ENCODE measurements around the gene ODC1. TPM values are rescaled to one million over a fixed set of nuclear protein-coding genes. Genes with fewer than 3 reads are reported as not detected.

Gene ODC1
- total and polyA plus RNA-seq, 2 of the 4 experiments (the other 2 are of a cell fraction): 117 to 204 TPM

DNA sequence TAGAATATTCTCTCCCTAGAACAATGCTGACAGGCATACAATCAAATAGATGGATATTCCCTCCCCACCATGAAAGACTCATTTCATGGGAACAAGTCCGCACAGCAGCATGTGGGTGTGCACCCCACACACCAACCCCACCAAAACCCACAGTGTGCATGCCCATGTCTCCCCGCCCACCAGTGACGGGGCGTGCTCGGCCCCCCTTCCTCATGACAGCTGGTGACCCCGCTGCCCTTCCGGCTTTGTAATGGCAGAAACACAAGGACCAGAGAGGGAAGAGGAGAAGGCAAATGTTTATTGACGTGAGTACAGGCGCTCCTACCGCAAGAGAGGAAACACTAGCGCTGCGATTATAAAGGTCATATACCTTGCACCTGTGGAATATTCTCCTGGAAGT is 30.8 kb upstream of the ODC1 start:
- intact Hi-C loops (cut with micrococcal nuclease): no loop called here
- H3K79me1 ChIP-seq (ENCODE audit: low read depth in 1 of 2, low read length in 2 of 2): no peaks in the 10 kb centered on the region
- H2AFZ ChIP-seq (replicated peaks; ENCODE audit: low read length, poor library complexity): no peak overlapping the region
- no peak overlapping the region for H4K5ac ChIP-seq (ENCODE audit: low read depth, low read length)
- H2AK9ac ChIP-seq (replicated peaks; ENCODE audit: low read depth, low read length, poor library complexity): no peak overlapping the region
- WGBS, 2 experiments (ENCODE audit: extremely low coverage in 2 of 2, insufficient read length in 1 of 2): no CpG with 5 or more reads among the region's 12 CpGs
- dilution Hi-C loops (cut with HindIII; ENCODE audit: low sequenced_read_pairs, unreplicated experiment): no loop called here
- CTCF ChIA-PET: no interaction called here
- ATAC-seq (ENCODE audit: low read depth): no peak
- no peak overlapping the region for H3K4ac ChIP-seq (ENCODE audit: low read depth, low read length)
- no peaks in the 10 kb centered on the region for H3K36me3 ChIP-seq (ENCODE audit: control insufficient read depth, insufficient read depth, low read length)
- in situ Hi-C loops (cut with MboI; ENCODE audit: low sequenced_read_pairs): no loop called here
- POLR2A ChIA-PET (ENCODE audit: unreplicated experiment): no interaction called here
- H4K91ac ChIP-seq (ENCODE audit: insufficient read depth, low read depth, low read length): no peak overlapping the region
- H3K4me1 ChIP-seq (ENCODE audit: control insufficient read depth, insufficient read depth, low read length): no peaks in the 10 kb centered on the region
- H2BK15ac ChIP-seq (ENCODE audit: low read depth, low read length): no peak overlapping the region
- H4K8ac ChIP-seq (ENCODE audit: low read depth in 2 of 2, low read length in 2 of 2): no peak overlapping the region
- H4K20me1 ChIP-seq (ENCODE audit: insufficient read depth, low read length): no peaks in the 10 kb centered on the region
- H3K9me3 ChIP-seq (ENCODE audit: control insufficient read depth, insufficient read depth, low read length): no peaks in the 10 kb centered on the region
- H3K27ac ChIP-seq (ENCODE audit: insufficient read depth, low read length): no peak overlapping the region
- no peak overlapping the region for H3K18ac ChIP-seq (ENCODE audit: low read depth, low read length)
- TF ChIP-seq CEBPB (IDR thresholded peaks at IDR 0.05; ENCODE audit: low read depth, low read length): no peak
- no peak for TF ChIP-seq SMC3 (IDR thresholded peaks at IDR 0.05; ENCODE audit: low read depth, low read length)
- no peak for TF ChIP-seq NFE2L2 (IDR thresholded peaks at IDR 0.05; ENCODE audit: low read depth, low read length)
- no peak for TF ChIP-seq RAD21 (IDR thresholded peaks at IDR 0.05; ENCODE audit: low read length)
- TF ChIP-seq MAZ (IDR thresholded peaks at IDR 0.05; ENCODE audit: borderline replicate concordance, low read depth, low read length): no peak
- no peak for TF ChIP-seq RFX5 (IDR thresholded peaks at IDR 0.05; ENCODE audit: low read depth, low read length)
- TF ChIP-seq, protein P1, sequence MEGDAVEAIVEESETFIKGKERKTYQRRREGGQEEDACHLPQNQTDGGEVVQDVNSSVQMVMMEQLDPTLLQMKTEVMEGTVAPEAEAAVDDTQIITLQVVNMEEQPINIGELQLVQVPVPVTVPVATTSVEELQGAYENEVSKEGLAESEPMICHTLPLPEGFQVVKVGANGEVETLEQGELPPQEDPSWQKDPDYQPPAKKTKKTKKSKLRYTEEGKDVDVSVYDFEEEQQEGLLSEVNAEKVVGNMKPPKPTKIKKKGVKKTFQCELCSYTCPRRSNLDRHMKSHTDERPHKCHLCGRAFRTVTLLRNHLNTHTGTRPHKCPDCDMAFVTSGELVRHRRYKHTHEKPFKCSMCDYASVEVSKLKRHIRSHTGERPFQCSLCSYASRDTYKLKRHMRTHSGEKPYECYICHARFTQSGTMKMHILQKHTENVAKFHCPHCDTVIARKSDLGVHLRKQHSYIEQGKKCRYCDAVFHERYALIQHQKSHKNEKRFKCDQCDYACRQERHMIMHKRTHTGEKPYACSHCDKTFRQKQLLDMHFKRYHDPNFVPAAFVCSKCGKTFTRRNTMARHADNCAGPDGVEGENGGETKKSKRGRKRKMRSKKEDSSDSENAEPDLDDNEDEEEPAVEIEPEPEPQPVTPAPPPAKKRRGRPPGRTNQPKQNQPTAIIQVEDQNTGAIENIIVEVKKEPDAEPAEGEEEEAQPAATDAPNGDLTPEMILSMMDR (conservative IDR thresholded peaks at IDR 0.05; ENCODE audit: low read depth, low read length): no peak
- no peak for TF ChIP-seq BHLHE40 (IDR thresholded peaks at IDR 0.05; ENCODE audit: low read depth, low read length)
- H3K27me3 ChIP-seq (ENCODE audit: control insufficient read depth, insufficient read depth, low read length): peaks cover 44% of the 10 kb centered on the region
- no peak overlapping the region for H3K4me2 ChIP-seq (ENCODE audit: low read depth, low read length)
- no peak overlapping the region for H2AK5ac ChIP-seq (ENCODE audit: low read depth, low read length)
- H3K23ac ChIP-seq (ENCODE audit: low read depth, low read length): no peak overlapping the region
- no peak overlapping the region for H3K4me3 ChIP-seq (ENCODE audit: insufficient read depth, low read depth, low read length)
- no peak overlapping the region for H2BK5ac ChIP-seq (ENCODE audit: low read depth, low read length, poor library complexity, severe bottlenecking)
- BruUV-seq (replicated peaks): no TSS peak
- no peak overlapping the region for H3K14ac ChIP-seq (replicated peaks; ENCODE audit: low read depth, low read length)
- H3K9me1 ChIP-seq (ENCODE audit: insufficient read depth, low read length): no peaks in the 10 kb centered on the region
- no peak overlapping the region for H2BK120ac ChIP-seq (ENCODE audit: low read depth, low read length)
- no peak overlapping the region for H3K9ac ChIP-seq (ENCODE audit: low read depth, low read length)
- DNase-seq: no peak
- H2BK20ac ChIP-seq (ENCODE audit: low read depth, low read length): no peak overlapping the region
- no peak overlapping the region for H3K56ac ChIP-seq (ENCODE audit: extremely low read depth, insufficient read depth, low read length)

Data from IMR-90 (cell line).